Right atrium auricular region (tissue), 2 donors: ENCODE data around the gene TAS1R2. TPM values are rescaled to one million over a fixed set of nuclear protein-coding genes. Genes with fewer than 3 reads are reported as not detected.

Source experiments
- DNase-seq: peaks from one replicate; pipeline ENCODE4 v3.0.0-alpha.2; 2019; ENCODE audit warnings: low spot score
- H3K27ac ChIP-seq, 2 donors: fragments of 200-600 bp; sonication (generic); 1 replicate in 1 of 2; 2 replicates in 1 of 2; pipeline ENCODE4 v1.5.1; 2016 to 2019
- H3K27me3 ChIP-seq, 2 donors: fragments of 200-600 bp; sonication (generic); one replicate each; pipeline versions ENCODE4 v1.5.1 to v1.6.0; 2017 to 2019
- H3K36me3 ChIP-seq: fragments of 200-600 bp; sonication (generic); one replicate; pipeline ENCODE4 v1.5.1; 2016
- H3K4me1 ChIP-seq, 2 donors: fragments of 200-600 bp; sonication (generic); one replicate each; pipeline versions ENCODE4 v1.5.1 to v1.6.0; 2017 to 2019
- H3K4me3 ChIP-seq, 2 donors: fragments of 200-600 bp; sonication (generic); 1 replicate in 1 of 2; 2 replicates in 1 of 2; pipeline ENCODE4 v1.5.1; 2017 to 2019; ENCODE audit warnings: mild to moderate bottlenecking in 1 of 2, moderate library complexity in 1 of 2
- H3K9me3 ChIP-seq, 2 donors: fragments of 200-600 bp; sonication (generic); one replicate each; pipeline ENCODE4 v1.5.1; 2019
- total RNA-seq, 2 donors: library from RNA; depleted of rRNA; stranded (reverse); fragments of >200 nt; gene quantifications; one replicate each; pipeline ENCODE4 v1.1.0, GENCODE V29; 2016
- TF ChIP-seq, protein P1 (sequence below), 2 donors: fragments of 200-600 bp; sonication (generic); IDR thresholded peaks; one replicate each; pipeline ENCODE4 v1.5.1; 2019; ENCODE audit warnings: antibody characterized with exemption in 2 of 2

TAS1R2 gene
- total RNA-seq, 2 donors from 2014 or later = not detected

DNA sequence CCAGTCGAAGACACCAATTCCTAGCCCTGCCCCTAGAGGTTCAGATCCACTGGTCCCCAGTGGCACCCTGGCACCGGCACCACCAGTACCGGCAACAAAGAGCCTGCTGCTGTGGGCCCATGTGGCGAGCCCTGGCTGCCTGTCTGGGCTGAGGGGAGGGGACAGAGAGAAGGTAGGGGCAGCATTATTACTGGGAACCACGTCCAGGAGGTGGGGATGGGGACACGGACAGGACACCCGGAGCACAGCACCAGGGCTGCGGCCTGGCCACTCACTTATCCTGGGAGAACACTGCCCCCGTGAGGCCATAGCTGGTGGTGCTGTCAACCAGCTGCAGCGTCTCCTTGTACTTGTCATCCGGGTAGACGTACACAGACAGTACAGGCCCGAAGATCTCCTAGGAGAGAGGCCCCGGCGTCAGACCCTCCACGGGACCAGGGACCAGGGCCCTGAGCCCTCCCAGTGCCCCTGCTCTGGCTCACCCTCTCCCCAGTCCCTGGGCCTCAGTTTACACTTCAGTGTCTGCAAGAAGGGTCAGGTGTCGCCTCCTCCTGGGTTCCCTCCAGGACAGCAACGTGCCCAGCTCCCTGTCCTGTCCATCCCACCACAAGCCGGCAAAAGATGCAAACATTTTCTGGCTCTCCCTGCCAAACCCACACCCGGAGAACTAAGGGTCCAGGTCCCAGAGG, 15.8 kb upstream of the TAS1R2 start:
- Histone ChIP-seq H3K4me1 (no peaks in the 10 kb centered on the region), H3K36me3 (no peaks in the 10 kb centered on the region), H3K27ac (no peak overlapping the region), H3K27me3 (no peaks in the 10 kb centered on the region), H3K4me3 (no peak overlapping the region), H3K9me3 (no peaks in the 10 kb centered on the region)
- TF ChIP-seq, protein P1, sequence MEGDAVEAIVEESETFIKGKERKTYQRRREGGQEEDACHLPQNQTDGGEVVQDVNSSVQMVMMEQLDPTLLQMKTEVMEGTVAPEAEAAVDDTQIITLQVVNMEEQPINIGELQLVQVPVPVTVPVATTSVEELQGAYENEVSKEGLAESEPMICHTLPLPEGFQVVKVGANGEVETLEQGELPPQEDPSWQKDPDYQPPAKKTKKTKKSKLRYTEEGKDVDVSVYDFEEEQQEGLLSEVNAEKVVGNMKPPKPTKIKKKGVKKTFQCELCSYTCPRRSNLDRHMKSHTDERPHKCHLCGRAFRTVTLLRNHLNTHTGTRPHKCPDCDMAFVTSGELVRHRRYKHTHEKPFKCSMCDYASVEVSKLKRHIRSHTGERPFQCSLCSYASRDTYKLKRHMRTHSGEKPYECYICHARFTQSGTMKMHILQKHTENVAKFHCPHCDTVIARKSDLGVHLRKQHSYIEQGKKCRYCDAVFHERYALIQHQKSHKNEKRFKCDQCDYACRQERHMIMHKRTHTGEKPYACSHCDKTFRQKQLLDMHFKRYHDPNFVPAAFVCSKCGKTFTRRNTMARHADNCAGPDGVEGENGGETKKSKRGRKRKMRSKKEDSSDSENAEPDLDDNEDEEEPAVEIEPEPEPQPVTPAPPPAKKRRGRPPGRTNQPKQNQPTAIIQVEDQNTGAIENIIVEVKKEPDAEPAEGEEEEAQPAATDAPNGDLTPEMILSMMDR (IDR thresholded peaks at IDR 0.05) = peak; percentile 79 to 88
- DNase-seq = peak; percentile 89

DNA sequence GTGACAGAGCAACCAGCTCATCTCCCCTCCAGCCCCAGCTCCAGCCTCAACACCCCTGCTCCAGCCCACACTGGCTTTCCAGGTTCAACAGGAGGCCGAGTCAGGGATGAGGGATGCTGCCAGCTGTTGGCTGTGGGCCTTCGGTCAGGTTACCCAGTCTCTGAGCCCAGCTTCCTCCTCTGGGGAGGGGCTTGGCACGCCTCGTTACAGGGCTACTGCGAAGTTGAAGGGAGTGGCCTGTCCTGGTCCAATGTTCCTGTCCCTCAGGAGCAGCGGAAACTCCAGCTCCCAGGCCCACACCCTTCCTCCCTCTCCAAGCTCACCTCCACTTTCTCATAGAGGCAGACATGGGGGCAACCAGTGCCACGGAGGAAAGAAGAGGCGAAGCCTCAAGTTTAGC, 15.1 kb upstream of the TAS1R2 start:
- Histone ChIP-seq H3K36me3 (no peaks in the 10 kb centered on the region), H3K4me3 (no peak overlapping the region), H3K27me3 (no peaks in the 10 kb centered on the region), H3K27ac (no peak overlapping the region), H3K4me1 (no peaks in the 10 kb centered on the region), H3K9me3 (no peaks in the 10 kb centered on the region)
- no peak for DNase-seq
- TF ChIP-seq, protein P1 (IDR thresholded peaks at IDR 0.05) = no peak

DNA sequence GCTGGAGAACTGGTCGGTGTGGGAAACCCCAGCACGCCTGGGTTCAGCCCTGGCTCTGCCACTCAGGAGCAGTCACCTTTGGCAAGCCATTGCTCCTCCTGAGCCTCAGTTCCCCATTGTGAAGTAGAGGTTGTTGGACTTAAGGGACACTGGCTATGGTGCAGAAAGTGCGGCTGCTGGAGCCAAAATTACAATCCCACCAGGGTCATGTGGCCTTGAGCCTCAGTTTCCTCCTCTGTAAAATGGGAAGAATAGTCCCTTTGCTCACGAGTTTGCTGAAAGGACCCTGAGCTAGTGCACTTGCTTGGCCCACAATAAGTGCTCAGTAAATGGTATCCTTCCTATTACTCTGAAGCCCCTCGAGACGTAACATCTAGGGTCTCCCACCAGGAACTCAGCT, 14.6 kb upstream of the TAS1R2 start:
- no peak for DNase-seq
- no peaks in the 10 kb centered on the region for H3K4me1 ChIP-seq
- H3K9me3 ChIP-seq = no peaks in the 10 kb centered on the region
- no peak overlapping the region for H3K4me3 ChIP-seq
- no peaks in the 10 kb centered on the region for H3K36me3 ChIP-seq
- H3K27ac ChIP-seq = no peak overlapping the region
- H3K27me3 ChIP-seq = no peaks in the 10 kb centered on the region
- TF ChIP-seq, protein P1 (IDR thresholded peaks at IDR 0.05) = no peak

DNA sequence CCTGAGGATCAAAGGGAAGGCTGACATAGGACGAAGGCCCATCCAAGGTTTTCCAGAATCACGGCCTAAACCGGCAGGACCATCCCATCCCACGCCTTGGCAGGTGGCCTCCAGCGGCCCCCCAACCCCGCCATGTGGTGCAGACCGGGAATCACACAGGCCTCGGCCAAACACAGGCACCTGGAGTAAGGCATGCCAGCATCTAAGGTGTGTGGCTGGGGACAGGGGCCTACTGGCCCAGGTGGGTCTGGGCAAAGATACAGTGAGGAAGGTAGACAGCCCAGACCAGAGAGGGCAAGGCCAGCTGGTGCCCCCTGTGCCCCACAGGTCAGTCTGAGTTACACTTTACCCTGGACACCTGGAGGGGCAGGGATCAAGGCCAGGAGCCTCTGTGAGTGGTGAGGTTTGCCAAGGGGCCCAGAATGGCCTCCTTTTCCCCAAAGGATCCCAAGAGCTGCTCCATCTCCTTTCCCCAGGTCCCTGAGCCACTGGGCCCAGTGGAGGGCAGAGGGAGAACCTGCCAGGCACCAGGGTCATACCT, 12.7 kb upstream of the TAS1R2 start:
- H3K36me3 ChIP-seq = no peaks in the 10 kb centered on the region
- no peaks in the 10 kb centered on the region for H3K4me1 ChIP-seq
- TF ChIP-seq, protein P1 (IDR thresholded peaks at IDR 0.05) = no peak
- DNase-seq = no peak
- H3K9me3 ChIP-seq = no peaks in the 10 kb centered on the region
- no peak overlapping the region for H3K4me3 ChIP-seq
- H3K27ac ChIP-seq = no peak overlapping the region
- no peaks in the 10 kb centered on the region for H3K27me3 ChIP-seq

DNA sequence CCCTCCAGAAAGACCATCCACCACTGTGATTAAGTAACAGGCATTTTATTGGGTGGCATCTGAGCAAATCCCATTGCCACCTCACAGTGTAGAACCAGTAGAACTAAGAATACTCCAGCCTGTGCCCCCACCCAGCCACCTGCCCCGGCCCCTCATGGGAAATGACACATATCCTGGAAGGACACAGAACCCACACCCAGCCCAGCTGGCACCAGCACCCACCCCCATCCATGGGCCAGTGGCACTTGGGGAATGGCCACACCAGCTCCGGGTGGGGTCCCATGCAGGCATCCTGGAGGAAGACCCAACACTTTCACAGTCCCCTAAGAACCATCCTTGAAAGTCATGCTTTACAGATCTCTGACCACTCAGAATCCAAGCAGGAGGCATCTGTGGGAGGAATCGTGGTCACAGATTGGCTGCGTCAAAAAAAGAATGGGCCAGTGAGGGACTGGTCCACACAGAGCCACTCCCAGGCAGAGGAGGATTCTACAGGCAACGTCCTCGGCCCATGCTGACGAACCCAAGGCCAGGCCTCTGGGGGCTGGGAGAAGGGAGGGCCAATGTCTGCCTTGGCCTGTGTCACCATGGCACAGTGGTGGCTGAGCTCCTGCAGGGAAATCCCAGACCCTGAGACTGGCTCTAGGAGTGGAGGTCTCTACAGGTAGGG, 12.1 kb upstream of the TAS1R2 start:
- Histone ChIP-seq H3K4me3 (no peak overlapping the region), H3K4me1 (no peaks in the 10 kb centered on the region), H3K27ac (no peak overlapping the region), H3K36me3 (no peaks in the 10 kb centered on the region), H3K9me3 (no peaks in the 10 kb centered on the region), H3K27me3 (no peaks in the 10 kb centered on the region)
- no peak for DNase-seq
- TF ChIP-seq, protein P1 (IDR thresholded peaks at IDR 0.05) = no peak
